DOHH2 (cell line): Measurements from ENCODE around the gene COLEC12.

ENCODE experiments used
- H3F3A ChIP-seq: fragments of 200-600 bp; sonication (generic), shearing (Covaris generic); 2 replicates; pipeline ENCODE4 v1.6.0; 2016; ENCODE audit warnings: antibody characterized with exemption, mild to moderate bottlenecking; ENCODE audit not compliant: control insufficient read depth, insufficient read depth
- H3K27ac ChIP-seq: fragments of 200-600 bp; sonication (generic); 2 replicates; pipeline ENCODE4 v1.5.1; 2014; ENCODE audit warnings: low read depth, mild to moderate bottlenecking, low read length, moderate library complexity
- H3K27me3 ChIP-seq: fragments of 200-600 bp; sonication (generic); 2 replicates; pipeline ENCODE4 v1.6.1; 2014; ENCODE audit warnings: mild to moderate bottlenecking, low read length, mixed read lengths; ENCODE audit not compliant: control insufficient read depth
- H3K36me3 ChIP-seq: fragments of 200-600 bp; sonication (generic); 2 replicates; pipeline ENCODE4 v1.6.1; 2014; ENCODE audit warnings: mild to moderate bottlenecking, low read length, moderate library complexity, mixed read lengths; ENCODE audit not compliant: control insufficient read depth
- H3K4me1 ChIP-seq: fragments of 200-600 bp; sonication (generic); 2 replicates; pipeline ENCODE4 v1.6.1; 2014; ENCODE audit warnings: mild to moderate bottlenecking, low read length, mixed read lengths; ENCODE audit not compliant: control insufficient read depth
- H3K4me2 ChIP-seq: fragments of 200-600 bp; sonication (generic); 2 replicates; pipeline ENCODE4 v1.6.0; 2014; ENCODE audit warnings: mild to moderate bottlenecking, low read length, moderate library complexity
- H3K4me3 ChIP-seq: fragments of 200-600 bp; sonication (generic); 2 replicates; pipeline ENCODE4 v1.5.1; 2014; ENCODE audit warnings: mild to moderate bottlenecking, low read length, mixed read lengths
- H3K79me2 ChIP-seq: fragments of 200-600 bp; sonication (generic); 2 replicates; pipeline ENCODE4 v1.6.1; 2014; ENCODE audit warnings: mild to moderate bottlenecking, low read length, mixed read lengths; ENCODE audit not compliant: control insufficient read depth
- H3K9me2 ChIP-seq: fragments of 200-600 bp; sonication (generic); replicated peaks from 2 replicates; pipeline ENCODE4 v1.6.1; 2014; ENCODE audit warnings: mild to moderate bottlenecking, low read length, mixed read lengths; ENCODE audit not compliant: control insufficient read depth
- H3K9me3 ChIP-seq: fragments of 200-600 bp; sonication (generic); 2 replicates; pipeline ENCODE4 v1.6.1; 2014; ENCODE audit warnings: antibody characterized with exemption, low read length, mixed read lengths; ENCODE audit not compliant: control insufficient read depth, insufficient read depth
- H4K20me1 ChIP-seq: fragments of 200-600 bp; sonication (generic); 2 replicates; pipeline ENCODE4 v1.6.0; 2014; ENCODE audit warnings: low read depth, mild to moderate bottlenecking, antibody characterized with exemption, low read length, moderate library complexity; ENCODE audit not compliant: control insufficient read depth, insufficient read depth
- EZH2phosphoT487 ChIP-seq: fragments of 200-600 bp; sonication (generic); IDR thresholded peaks from 2 replicates; pipeline ENCODE4 v1.6.1; 2017; ENCODE audit warnings: borderline replicate concordance, mild to moderate bottlenecking, antibody characterized with exemption, low read length, moderate library complexity, mixed read lengths
- TF ChIP-seq, protein P1 (sequence below): fragments of 200-600 bp; sonication (generic); IDR thresholded peaks from one replicate; pipeline ENCODE4 v1.5.1; 2014; ENCODE audit warnings: antibody characterized with exemption, mild to moderate bottlenecking, low read depth, low read length; ENCODE audit not compliant: poor library complexity, severe bottlenecking

The COLEC12 gene

DNA sequence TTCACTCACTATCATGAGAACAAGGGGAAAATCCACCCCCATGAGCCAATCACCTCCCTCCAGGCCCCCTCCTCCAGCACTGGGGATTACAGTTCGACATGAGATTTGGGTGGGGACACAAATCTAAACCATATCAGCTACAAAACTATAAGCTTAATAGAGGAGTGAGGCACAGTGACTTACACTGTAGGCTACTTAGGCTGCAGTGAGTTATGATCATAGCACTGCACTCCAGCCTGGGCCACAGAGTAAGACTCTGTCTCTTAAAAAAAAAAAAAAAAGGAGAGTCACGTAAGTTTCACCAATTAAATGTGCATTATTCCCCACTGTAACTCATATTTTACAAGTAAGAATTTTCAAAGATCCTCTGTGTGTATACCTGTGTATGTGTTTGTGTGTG lies 26.2 kb upstream of the COLEC12 start:
- H3K9me2 ChIP-seq = no peaks in the 10 kb centered on the region
- H3K27me3 ChIP-seq = no peaks in the 10 kb centered on the region
- H3K27ac ChIP-seq = no peak overlapping the region
- H3K4me1 ChIP-seq = no peaks in the 10 kb centered on the region
- no peak overlapping the region for H3K4me2 ChIP-seq
- H3K36me3 ChIP-seq = no peaks in the 10 kb centered on the region
- TF ChIP-seq, protein P1, sequence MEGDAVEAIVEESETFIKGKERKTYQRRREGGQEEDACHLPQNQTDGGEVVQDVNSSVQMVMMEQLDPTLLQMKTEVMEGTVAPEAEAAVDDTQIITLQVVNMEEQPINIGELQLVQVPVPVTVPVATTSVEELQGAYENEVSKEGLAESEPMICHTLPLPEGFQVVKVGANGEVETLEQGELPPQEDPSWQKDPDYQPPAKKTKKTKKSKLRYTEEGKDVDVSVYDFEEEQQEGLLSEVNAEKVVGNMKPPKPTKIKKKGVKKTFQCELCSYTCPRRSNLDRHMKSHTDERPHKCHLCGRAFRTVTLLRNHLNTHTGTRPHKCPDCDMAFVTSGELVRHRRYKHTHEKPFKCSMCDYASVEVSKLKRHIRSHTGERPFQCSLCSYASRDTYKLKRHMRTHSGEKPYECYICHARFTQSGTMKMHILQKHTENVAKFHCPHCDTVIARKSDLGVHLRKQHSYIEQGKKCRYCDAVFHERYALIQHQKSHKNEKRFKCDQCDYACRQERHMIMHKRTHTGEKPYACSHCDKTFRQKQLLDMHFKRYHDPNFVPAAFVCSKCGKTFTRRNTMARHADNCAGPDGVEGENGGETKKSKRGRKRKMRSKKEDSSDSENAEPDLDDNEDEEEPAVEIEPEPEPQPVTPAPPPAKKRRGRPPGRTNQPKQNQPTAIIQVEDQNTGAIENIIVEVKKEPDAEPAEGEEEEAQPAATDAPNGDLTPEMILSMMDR = no peak
- TF ChIP-seq EZH2phosphoT487 = no peak
- no peaks in the 10 kb centered on the region for H3K9me3 ChIP-seq
- no peaks in the 10 kb centered on the region for H4K20me1 ChIP-seq
- no peaks in the 10 kb centered on the region for H3K79me2 ChIP-seq
- no peaks in the 10 kb centered on the region for H3F3A ChIP-seq
- no peak overlapping the region for H3K4me3 ChIP-seq

DNA sequence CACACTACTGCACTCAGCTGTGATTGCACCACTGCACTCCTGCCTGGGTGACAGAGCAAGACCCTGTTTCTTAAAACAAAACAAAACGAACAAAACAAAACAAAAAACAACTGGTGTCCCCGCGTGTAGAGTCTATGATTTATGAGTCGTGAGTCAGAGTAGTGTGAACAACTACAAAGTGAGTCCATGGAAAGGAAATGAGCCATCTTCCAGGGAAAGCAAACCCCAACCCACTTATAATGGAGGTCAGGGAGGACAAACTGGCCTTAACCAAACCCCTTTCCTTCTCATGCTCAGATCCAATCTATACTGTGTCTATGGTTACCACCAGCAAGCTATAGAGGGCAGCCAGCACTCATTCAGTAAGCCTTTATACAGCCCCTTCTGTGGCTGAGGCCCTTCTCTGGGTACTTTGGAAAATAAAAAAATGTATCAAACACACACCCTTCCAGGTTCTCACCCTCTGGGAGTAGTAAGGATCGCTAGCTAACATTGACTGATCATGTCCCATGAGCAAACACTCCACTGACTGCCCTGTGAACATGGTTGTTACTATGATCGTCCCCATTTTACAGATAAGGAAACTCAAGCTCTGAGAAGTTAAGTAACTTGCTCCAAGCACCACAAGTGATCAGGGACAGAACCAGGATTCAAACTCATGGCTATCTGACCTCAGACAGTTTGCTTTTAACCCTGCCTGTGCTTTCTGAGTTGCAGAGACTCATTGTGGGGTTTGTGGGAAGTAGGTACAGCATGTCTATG lies 24.7 kb upstream of the COLEC12 start:
- H3K4me2 ChIP-seq = no peak overlapping the region
- H3K27ac ChIP-seq = no peak overlapping the region
- no peaks in the 10 kb centered on the region for H3K9me3 ChIP-seq
- H3K4me3 ChIP-seq = no peak overlapping the region
- TF ChIP-seq, protein P1 = no peak
- TF ChIP-seq EZH2phosphoT487 = no peak
- H3K79me2 ChIP-seq = no peaks in the 10 kb centered on the region
- no peaks in the 10 kb centered on the region for H3K9me2 ChIP-seq
- no peaks in the 10 kb centered on the region for H3K36me3 ChIP-seq
- no peaks in the 10 kb centered on the region for H3K4me1 ChIP-seq
- no peaks in the 10 kb centered on the region for H3K27me3 ChIP-seq
- H4K20me1 ChIP-seq = no peaks in the 10 kb centered on the region
- H3F3A ChIP-seq = no peaks in the 10 kb centered on the region

DNA sequence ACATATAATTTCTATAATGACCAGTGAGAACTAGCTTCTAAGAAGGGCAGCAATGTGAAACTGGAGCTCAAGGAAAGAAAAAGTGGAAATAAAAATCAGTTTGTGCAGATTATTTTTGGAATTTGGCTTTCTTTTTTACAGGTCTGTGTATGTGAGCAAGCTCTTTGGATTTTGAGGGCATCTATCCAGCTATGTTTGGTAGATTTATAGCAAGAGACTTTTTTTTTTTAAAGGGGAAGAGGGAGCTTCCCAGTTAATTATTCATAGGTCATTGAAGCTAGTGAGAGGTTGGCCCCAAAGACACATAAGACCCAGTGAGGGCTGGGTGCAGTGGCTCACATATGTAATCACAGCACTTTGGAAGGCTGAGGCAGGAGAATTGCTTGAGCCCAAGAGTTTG lies 24.0 kb upstream of the COLEC12 start:
- Histone ChIP-seq H4K20me1 (no peaks in the 10 kb centered on the region), H3K4me2 (no peak overlapping the region), H3K36me3 (no peaks in the 10 kb centered on the region), H3K9me2 (no peaks in the 10 kb centered on the region), H3K4me3 (no peak overlapping the region), H3K4me1 (no peaks in the 10 kb centered on the region), H3K9me3 (no peaks in the 10 kb centered on the region), H3K27ac (no peak overlapping the region), H3K27me3 (no peaks in the 10 kb centered on the region), H3K79me2 (no peaks in the 10 kb centered on the region), H3F3A (no peaks in the 10 kb centered on the region)
- TF ChIP-seq, protein P1 = no peak
- no peak for TF ChIP-seq EZH2phosphoT487
